WERI-Rb-1 (cell line): ENCODE data around the gene SHROOM3.

Experiments
- DNase-seq: peaks from one replicate; pipeline ENCODE4 v3.0.0-alpha.2; 2020
- H3K27ac ChIP-seq: fragments of 250-450 bp; sonication (Bioruptor Pico); 2 replicates; pipeline ENCODE4 v1.5.1; 2020; ENCODE audit warnings: mild to moderate bottlenecking, moderate library complexity
- H3K27me3 ChIP-seq: fragments of 250-450 bp; sonication (Bioruptor Pico); 2 replicates; pipeline ENCODE4 v1.5.1; 2021; ENCODE audit warnings: mild to moderate bottlenecking, low read depth, moderate library complexity; ENCODE audit not compliant: insufficient read depth, severe bottlenecking
- H3K36me3 ChIP-seq: fragments of 250-450 bp; sonication (Bioruptor Pico); 2 replicates; pipeline ENCODE4 v1.5.1; 2020; ENCODE audit warnings: mild to moderate bottlenecking, moderate library complexity
- H3K4me3 ChIP-seq: 2 replicates; pipeline ENCODE4 v1.5.1; 2011; ENCODE audit warnings: low read depth, mild to moderate bottlenecking, control low read depth, low read length
- H3K9me3 ChIP-seq: fragments of 250-450 bp; sonication (Bioruptor Pico); 2 replicates; pipeline ENCODE4 v1.5.1; 2021; ENCODE audit warnings: mild to moderate bottlenecking, moderate library complexity; ENCODE audit not compliant: severe bottlenecking
- TF ChIP-seq, protein P1 (sequence below): IDR thresholded peaks from 2 replicates; pipeline ENCODE4 v1.5.1; 2011; ENCODE audit warnings: low read depth, mild to moderate bottlenecking, control low read depth, inconsistent platforms, low read length

The SHROOM3 gene

DNA sequence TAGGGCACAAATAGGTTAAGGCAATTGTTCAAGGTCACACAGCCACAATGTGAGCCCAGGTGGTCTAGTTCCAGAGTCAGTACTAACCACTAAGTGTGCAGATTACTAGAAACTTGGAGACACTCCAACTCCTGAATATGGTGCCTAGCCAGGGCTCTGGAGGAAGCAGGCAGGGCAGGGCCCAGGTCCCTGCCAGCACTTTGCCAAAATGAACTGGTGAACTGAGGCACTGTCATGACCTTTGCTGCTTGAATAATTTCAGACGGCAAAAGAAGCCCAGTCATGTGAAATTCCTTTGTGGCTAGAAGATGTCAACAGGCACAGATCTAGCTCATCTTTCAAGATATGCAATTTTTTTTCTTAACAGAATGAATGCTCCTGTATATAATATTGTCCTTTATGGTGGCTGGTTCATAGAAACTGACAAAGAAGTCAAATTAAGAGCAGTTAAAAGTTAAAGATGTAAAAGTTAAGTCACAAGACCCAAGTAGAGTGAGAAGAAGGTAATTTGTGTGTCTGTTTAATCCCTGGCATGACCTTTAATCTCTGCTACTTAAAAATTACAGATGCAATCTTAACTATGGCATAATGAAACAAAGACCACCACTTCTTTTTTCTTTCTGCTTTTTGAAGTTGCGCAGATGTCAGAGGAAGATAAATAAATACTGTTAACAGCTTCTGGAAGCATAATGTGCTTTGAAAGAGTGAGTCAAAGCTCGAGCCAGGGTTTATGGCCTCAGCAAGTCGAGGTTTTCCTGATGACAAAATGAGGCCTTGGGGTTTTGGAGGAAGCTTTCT is 54.1 kb downstream of the SHROOM3 start:
- H3K27me3 ChIP-seq, result no peaks in the 10 kb centered on the region
- no peaks in the 10 kb centered on the region for H3K36me3 ChIP-seq
- H3K27ac ChIP-seq, result no peak overlapping the region
- TF ChIP-seq, protein P1, sequence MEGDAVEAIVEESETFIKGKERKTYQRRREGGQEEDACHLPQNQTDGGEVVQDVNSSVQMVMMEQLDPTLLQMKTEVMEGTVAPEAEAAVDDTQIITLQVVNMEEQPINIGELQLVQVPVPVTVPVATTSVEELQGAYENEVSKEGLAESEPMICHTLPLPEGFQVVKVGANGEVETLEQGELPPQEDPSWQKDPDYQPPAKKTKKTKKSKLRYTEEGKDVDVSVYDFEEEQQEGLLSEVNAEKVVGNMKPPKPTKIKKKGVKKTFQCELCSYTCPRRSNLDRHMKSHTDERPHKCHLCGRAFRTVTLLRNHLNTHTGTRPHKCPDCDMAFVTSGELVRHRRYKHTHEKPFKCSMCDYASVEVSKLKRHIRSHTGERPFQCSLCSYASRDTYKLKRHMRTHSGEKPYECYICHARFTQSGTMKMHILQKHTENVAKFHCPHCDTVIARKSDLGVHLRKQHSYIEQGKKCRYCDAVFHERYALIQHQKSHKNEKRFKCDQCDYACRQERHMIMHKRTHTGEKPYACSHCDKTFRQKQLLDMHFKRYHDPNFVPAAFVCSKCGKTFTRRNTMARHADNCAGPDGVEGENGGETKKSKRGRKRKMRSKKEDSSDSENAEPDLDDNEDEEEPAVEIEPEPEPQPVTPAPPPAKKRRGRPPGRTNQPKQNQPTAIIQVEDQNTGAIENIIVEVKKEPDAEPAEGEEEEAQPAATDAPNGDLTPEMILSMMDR, result no peak
- no peak overlapping the region for H3K4me3 ChIP-seq
- DNase-seq, result no peak
- H3K9me3 ChIP-seq, result no peaks in the 10 kb centered on the region

DNA sequence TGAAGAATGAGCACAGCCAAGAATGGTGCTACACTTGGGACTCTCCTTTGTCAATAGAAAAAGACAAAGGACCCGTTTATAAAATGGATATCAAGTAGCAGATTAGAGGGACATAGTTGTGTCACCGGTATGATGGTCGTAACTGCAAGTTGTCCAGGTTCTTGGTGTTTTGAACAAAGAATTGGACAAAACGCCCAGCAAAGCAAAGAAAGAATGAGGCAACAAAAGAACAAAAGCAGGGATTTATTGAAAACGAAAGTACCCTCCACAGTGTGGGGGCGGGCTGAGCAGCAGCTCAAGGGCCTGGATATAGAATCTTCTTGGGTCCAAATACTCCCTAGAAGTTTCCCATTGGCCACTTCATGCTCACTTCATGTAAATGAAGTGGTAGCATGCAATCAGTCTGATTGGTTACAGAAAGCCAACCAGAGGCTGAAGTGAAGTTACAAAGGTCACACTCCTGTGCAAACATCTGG is 54.7 kb downstream of the SHROOM3 start:
- TF ChIP-seq, protein P1, result no peak
- H3K27me3 ChIP-seq, result no peaks in the 10 kb centered on the region
- H3K27ac ChIP-seq, result no peak overlapping the region
- H3K4me3 ChIP-seq, result no peak overlapping the region
- H3K36me3 ChIP-seq, result no peaks in the 10 kb centered on the region
- no peaks in the 10 kb centered on the region for H3K9me3 ChIP-seq
- DNase-seq, result no peak

DNA sequence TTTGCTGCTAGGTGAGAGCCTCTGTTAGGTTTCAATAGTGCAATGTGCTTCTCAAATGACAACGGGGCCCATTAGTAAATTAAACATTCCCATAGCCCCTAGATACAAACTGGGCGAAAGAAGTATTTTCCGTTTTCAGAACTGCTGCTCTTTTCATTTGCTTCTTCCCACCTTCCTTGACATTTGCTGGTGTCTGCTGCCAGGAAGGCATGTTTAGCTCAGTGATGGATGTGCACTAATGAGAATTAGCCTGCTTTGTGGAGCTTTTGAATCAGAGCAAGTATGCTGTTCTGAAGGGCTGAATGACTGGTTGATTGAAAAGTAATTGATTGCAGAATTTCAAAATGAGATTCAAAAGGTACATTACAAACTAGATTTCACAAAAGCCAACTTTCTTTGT is 57.0 kb downstream of the SHROOM3 start:
- H3K36me3 ChIP-seq, result no peaks in the 10 kb centered on the region
- TF ChIP-seq, protein P1, result no peak
- no peak for DNase-seq
- no peak overlapping the region for H3K4me3 ChIP-seq
- no peaks in the 10 kb centered on the region for H3K27me3 ChIP-seq
- H3K9me3 ChIP-seq, result no peaks in the 10 kb centered on the region
- no peak overlapping the region for H3K27ac ChIP-seq

DNA sequence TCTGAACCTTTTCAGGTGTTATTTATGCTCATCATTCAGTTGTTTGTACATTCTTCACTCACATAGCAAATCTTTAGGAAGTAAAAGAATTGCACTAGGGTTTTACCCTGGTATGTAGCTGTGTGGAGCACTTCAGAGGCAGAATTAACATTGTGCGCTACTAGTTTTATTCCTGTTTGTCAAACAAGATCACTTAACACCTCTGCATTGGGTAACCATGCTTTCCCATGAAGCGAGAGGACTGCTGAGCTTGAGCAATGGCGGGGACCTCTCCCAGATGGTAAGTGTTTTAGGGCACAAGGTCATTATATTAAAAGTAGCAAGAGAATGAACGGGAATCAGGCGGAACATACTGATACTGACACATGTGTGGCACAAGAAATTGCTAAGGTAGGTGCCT is 59.2 kb downstream of the SHROOM3 start:
- DNase-seq, result no peak
- no peak overlapping the region for H3K27ac ChIP-seq
- TF ChIP-seq, protein P1, result no peak
- H3K27me3 ChIP-seq, result no peaks in the 10 kb centered on the region
- no peak overlapping the region for H3K4me3 ChIP-seq
- no peaks in the 10 kb centered on the region for H3K9me3 ChIP-seq
- H3K36me3 ChIP-seq, result no peaks in the 10 kb centered on the region

DNA sequence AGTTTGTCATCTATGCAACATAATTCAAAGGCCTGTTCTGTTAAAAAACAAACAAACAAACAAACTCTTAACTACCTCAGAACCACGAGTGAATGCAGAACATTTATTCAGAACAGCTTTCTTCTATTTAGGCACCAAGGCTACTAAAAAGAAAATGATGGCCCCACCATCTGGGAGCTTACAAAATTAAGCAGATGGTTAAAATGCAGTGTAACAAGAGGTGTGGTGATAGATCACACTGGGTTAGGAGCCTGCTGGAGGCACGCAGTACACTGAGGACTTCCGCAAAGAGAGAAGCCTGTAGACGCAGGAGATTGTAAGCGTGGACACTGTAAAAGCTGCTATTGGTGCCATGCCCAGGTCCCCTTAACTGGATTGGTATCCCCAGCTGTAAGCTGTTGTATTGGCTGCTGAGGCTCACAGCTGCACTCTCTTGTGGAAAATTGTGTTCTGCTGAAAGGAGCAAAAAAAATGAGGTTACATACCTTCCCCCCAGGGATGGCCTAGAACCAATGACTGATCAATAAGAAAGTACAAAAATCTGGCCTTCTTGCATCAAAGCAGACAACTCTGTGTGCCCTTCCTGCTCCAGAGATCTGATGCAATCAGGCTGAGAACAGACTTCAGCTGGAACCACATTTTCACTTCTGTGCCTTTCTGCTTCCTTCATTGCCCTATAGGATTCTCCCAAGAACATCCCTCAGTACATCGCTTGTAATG is 60.0 kb downstream of the SHROOM3 start:
- Histone ChIP-seq H3K27ac (no peak overlapping the region), H3K4me3 (no peak overlapping the region), H3K9me3 (no peaks in the 10 kb centered on the region), H3K27me3 (no peaks in the 10 kb centered on the region), H3K36me3 (no peaks in the 10 kb centered on the region)
- DNase-seq, result no peak
- TF ChIP-seq, protein P1, result no peak
